ENCODE measurements around the gene RTP1.

- TF ChIP-seq CTCF (IDR thresholded peaks at IDR 0.05) (no peak), ZFX (IDR thresholded peaks at IDR 0.05; ENCODE audit: borderline replicate concordance) (no peak)
Measured at GRCh38 chr3:187228740-187229139, 31.5 kb downstream of the RTP1 start.
